ENCODE data around the gene PCDHGA10. TPM values are rescaled to one million over a fixed set of nuclear protein-coding genes. Genes with fewer than 3 reads are reported as not detected.

The PCDHGA10 gene
- total RNA-seq, 1 donor = 15.3 TPM

Other genes starting within 250 kb of the PCDHGA10 start
- gene PCDHB7, start 240.3 kb upstream of the PCDHGA10 start, total RNA-seq = 2.0 and 2.5 TPM in 2 replicates
- 0.52 and 1.1 TPM in 2 replicates for gene PCDHB8, start 235.2 kb upstream of the PCDHGA10 start, total RNA-seq
- gene PCDHB16, start 230.6 kb upstream of the PCDHGA10 start, total RNA-seq = 3.1 and 4.4 TPM in 2 replicates
- 0.91 and 2.3 TPM in 2 replicates for gene PCDHB9, start 225.8 kb upstream of the PCDHGA10 start, total RNA-seq
- gene PCDHB10, start 220.6 kb upstream of the PCDHGA10 start, total RNA-seq = 2.2 and 2.5 TPM in 2 replicates
- gene PCDHB11, start 213.4 kb upstream of the PCDHGA10 start, total RNA-seq = 1.4 and 1.7 TPM in 2 replicates
- 1.0 and 1.3 TPM in 2 replicates for gene PCDHB12, start 204.3 kb upstream of the PCDHGA10 start, total RNA-seq
- gene PCDHB13, start 199.1 kb upstream of the PCDHGA10 start, total RNA-seq = 2.7 and 4.0 TPM in 2 replicates
- 3.8 and 4.4 TPM in 2 replicates for gene PCDHB14, start 189.6 kb upstream of the PCDHGA10 start, total RNA-seq
- 1.7 and 1.9 TPM in 2 replicates for gene PCDHB15, start 167.6 kb upstream of the PCDHGA10 start, total RNA-seq
- 0.32 and 0.39 TPM in 2 replicates for gene SLC25A2, start 108.9 kb upstream of the PCDHGA10 start, total RNA-seq
- 61.7 and 84.2 TPM in 2 replicates for gene TAF7, start 92.2 kb upstream of the PCDHGA10 start, total RNA-seq
- 1.4 and 1.9 TPM in 2 replicates for gene PCDHGA1, start 82.5 kb upstream of the PCDHGA10 start, total RNA-seq
- gene PCDHGA2, start 74.2 kb upstream of the PCDHGA10 start, total RNA-seq = 4.7 and 4.9 TPM in 2 replicates
- gene PCDHGA3, start 69.2 kb upstream of the PCDHGA10 start, total RNA-seq = 3.7 and 6.2 TPM in 2 replicates
- gene PCDHGB1, start 62.9 kb upstream of the PCDHGA10 start, total RNA-seq = 4.1 and 6.1 TPM in 2 replicates
- 6.7 and 8.9 TPM in 2 replicates for gene PCDHGA4, start 58.0 kb upstream of the PCDHGA10 start, total RNA-seq
- 6.5 and 6.8 TPM in 2 replicates for gene PCDHGB2, start 53.0 kb upstream of the PCDHGA10 start, total RNA-seq
- 5.6 and 6.5 TPM in 2 replicates for gene PCDHGA5, start 48.8 kb upstream of the PCDHGA10 start, total RNA-seq
- gene PCDHGB3, start 42.7 kb upstream of the PCDHGA10 start, total RNA-seq = 8.4 and 8.6 TPM in 2 replicates
- 7.8 and 10.4 TPM in 2 replicates for gene PCDHGA6, start 39.1 kb upstream of the PCDHGA10 start, total RNA-seq
- 9.0 and 10.6 TPM in 2 replicates for gene PCDHGA7, start 30.2 kb upstream of the PCDHGA10 start, total RNA-seq
- gene PCDHGB4, start 25.3 kb upstream of the PCDHGA10 start, total RNA-seq = 24.4 and 26.2 TPM in 2 replicates
- gene PCDHGA8, start 20.4 kb upstream of the PCDHGA10 start, total RNA-seq = 5.6 and 5.7 TPM in 2 replicates
- 27.7 and 35.0 TPM in 2 replicates for gene PCDHGB5, start 15.0 kb upstream of the PCDHGA10 start, total RNA-seq
- 10.1 and 11.1 TPM in 2 replicates for gene PCDHGA9, start 10.2 kb upstream of the PCDHGA10 start, total RNA-seq
- 7.9 and 9.5 TPM in 2 replicates for gene PCDHGB6, start 5.0 kb upstream of the PCDHGA10 start, total RNA-seq
- 25.6 and 26.2 TPM in 2 replicates for gene PCDHGB7, start 4.7 kb downstream of the PCDHGA10 start, total RNA-seq
- gene PCDHGA11, start 8.1 kb downstream of the PCDHGA10 start, total RNA-seq = 20.1 and 24.1 TPM in 2 replicates
- gene PCDHGA12, start 17.5 kb downstream of the PCDHGA10 start, total RNA-seq = 25.1 and 30.2 TPM in 2 replicates
- gene PCDHGC3, start 63.0 kb downstream of the PCDHGA10 start, total RNA-seq = 122 and 161 TPM in 2 replicates
- gene PCDHGC4, start 72.0 kb downstream of the PCDHGA10 start, total RNA-seq = 5.6 and 6.4 TPM in 2 replicates
- 4.7 and 8.1 TPM in 2 replicates for gene PCDHGC5, start 76.1 kb downstream of the PCDHGA10 start, total RNA-seq
- 17.8 and 25.5 TPM in 2 replicates for gene DIAPH1, start 206.0 kb downstream of the PCDHGA10 start, total RNA-seq
- 48.6 and 49.3 TPM in 2 replicates for gene HDAC3, start 223.9 kb downstream of the PCDHGA10 start, total RNA-seq
- 1.8 and 2.0 TPM in 2 replicates for gene RELL2, start 224.0 kb downstream of the PCDHGA10 start, total RNA-seq
- 20.2 and 29.4 TPM in 2 replicates for gene FCHSD1, start 238.4 kb downstream of the PCDHGA10 start, total RNA-seq

Data from articular chondrocyte of knee joint (primary cell).